ENCODE measurements around the gene TGFBR1. TPM values are rescaled to one million over a fixed set of nuclear protein-coding genes. Genes with fewer than 3 reads are reported as not detected.

The TGFBR1 gene
- total and polyA plus RNA-seq, 8 donors, result 34.6 to 74.1 (median 41.3) TPM

DNA sequence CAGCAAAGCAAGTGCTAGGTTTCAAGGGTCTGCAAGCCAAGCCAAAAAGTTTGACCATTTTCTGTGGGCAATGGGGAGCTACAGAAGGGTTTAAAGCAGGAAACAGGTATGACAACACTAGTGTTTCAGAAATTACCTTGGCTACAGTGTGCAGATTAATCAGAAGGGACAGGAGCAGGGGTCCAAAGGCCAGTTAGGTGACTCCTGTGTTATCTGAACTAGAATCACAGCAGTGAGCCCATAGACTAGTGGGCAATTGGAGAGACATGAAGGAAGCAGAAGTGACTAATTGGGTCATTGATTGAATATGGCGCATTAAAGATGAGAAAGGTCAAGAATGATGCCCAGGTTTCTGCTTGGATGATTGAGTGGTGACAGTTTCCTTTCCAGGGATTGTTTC, 41.4 kb upstream of the TGFBR1 start:
- intact Hi-C loops (cut with DNase I), result no loop called here
- Histone ChIP-seq H3K27ac (no peak overlapping the region), H3K4me3 (no peak overlapping the region), H3K9me3 (no peaks in the 10 kb centered on the region), H3K27me3 (no peaks in the 10 kb centered on the region), H3K36me3 (no peaks in the 10 kb centered on the region), H3K4me1 (peaks cover 0 to 20% of the 10 kb centered on the region in 2 donors)
- DNase-seq (no peak), ATAC-seq (no peak)
- TF ChIP-seq, protein P1, sequence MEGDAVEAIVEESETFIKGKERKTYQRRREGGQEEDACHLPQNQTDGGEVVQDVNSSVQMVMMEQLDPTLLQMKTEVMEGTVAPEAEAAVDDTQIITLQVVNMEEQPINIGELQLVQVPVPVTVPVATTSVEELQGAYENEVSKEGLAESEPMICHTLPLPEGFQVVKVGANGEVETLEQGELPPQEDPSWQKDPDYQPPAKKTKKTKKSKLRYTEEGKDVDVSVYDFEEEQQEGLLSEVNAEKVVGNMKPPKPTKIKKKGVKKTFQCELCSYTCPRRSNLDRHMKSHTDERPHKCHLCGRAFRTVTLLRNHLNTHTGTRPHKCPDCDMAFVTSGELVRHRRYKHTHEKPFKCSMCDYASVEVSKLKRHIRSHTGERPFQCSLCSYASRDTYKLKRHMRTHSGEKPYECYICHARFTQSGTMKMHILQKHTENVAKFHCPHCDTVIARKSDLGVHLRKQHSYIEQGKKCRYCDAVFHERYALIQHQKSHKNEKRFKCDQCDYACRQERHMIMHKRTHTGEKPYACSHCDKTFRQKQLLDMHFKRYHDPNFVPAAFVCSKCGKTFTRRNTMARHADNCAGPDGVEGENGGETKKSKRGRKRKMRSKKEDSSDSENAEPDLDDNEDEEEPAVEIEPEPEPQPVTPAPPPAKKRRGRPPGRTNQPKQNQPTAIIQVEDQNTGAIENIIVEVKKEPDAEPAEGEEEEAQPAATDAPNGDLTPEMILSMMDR (IDR thresholded peaks at IDR 0.05), result no peak

DNA sequence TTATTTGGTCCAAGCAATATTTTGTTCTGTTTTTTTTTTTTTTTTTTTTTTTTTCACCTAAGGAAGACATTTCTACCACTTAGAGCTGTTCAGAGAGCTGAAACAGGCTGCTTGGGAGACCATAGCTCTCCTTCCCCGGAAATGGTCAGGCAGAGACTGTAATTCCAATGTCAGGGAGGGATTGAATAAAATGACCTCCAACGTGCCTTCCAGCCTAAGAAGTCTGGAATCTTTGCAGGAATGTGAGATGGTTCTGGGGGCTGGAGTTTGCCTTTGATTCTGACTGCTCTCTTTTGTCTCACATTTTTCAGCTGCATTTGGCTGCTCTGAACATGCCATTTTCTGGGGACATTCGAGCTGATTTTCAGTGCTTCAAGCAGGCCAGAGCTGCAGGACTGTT, 38.3 kb upstream of the TGFBR1 start:
- DNase-seq, result no peak
- intact Hi-C loops (cut with DNase I), result no loop called here
- no peak overlapping the region for H3K4me3 ChIP-seq

GRCh38 chr9:99069075-99069474, 35.8 kb upstream of the TGFBR1 start:
- no peak overlapping the region for H3K4me3 ChIP-seq
- TF ChIP-seq, protein P1 (IDR thresholded peaks at IDR 0.05), result no peak

More for the DNA sequence above, 38.3 kb upstream of the TGFBR1 start:
- no peaks in the 10 kb centered on the region for H3K27me3 ChIP-seq
- ATAC-seq, result no peak
- no peaks in the 10 kb centered on the region for H3K4me1 ChIP-seq
- H3K27ac ChIP-seq, result no peak overlapping the region
- no peaks in the 10 kb centered on the region for H3K36me3 ChIP-seq
- TF ChIP-seq, protein P1 (IDR thresholded peaks at IDR 0.05), result no peak
- no peaks in the 10 kb centered on the region for H3K9me3 ChIP-seq

GRCh38 chr9:99069546-99069945, 35.4 kb upstream of the TGFBR1 start:
- H3K9me3 ChIP-seq, result no peaks in the 10 kb centered on the region
- intact Hi-C loops (cut with DNase I), result no loop called here
- H3K4me3 ChIP-seq, result no peak overlapping the region
- peak overlapping the region in 1 of 2 donors; percentile 15 for H3K27ac ChIP-seq
- DNase-seq (no peak), ATAC-seq (no peak)
- TF ChIP-seq, protein P1 (IDR thresholded peaks at IDR 0.05), result no peak
- no peaks in the 10 kb centered on the region for H3K27me3 ChIP-seq
- no peaks in the 10 kb centered on the region for H3K4me1 ChIP-seq
- H3K36me3 ChIP-seq, result no peaks in the 10 kb centered on the region

More at GRCh38 chr9:99069075-99069474, 35.8 kb upstream of the TGFBR1 start:
- intact Hi-C loops (cut with DNase I), result no loop called here
- H3K27ac ChIP-seq, result peak overlapping the region in 1 of 2 donors; percentile 15
- H3K4me1 ChIP-seq, result no peaks in the 10 kb centered on the region
- DNase-seq (no peak), ATAC-seq (no peak)
- H3K36me3 ChIP-seq, result no peaks in the 10 kb centered on the region
- no peaks in the 10 kb centered on the region for H3K27me3 ChIP-seq
- H3K9me3 ChIP-seq, result no peaks in the 10 kb centered on the region

GRCh38 chr9:99070681-99071080, 34.2 kb upstream of the TGFBR1 start:
- H3K36me3 ChIP-seq, result no peaks in the 10 kb centered on the region
- DNase-seq (no peak), ATAC-seq (no peak)
- intact Hi-C loops (cut with DNase I), result no loop called here
- H3K4me1 ChIP-seq, result no peaks in the 10 kb centered on the region
- H3K27ac ChIP-seq, result peak overlapping the region in 1 of 2 donors; percentile 43
- no peak overlapping the region for H3K4me3 ChIP-seq
- no peaks in the 10 kb centered on the region for H3K9me3 ChIP-seq
- no peaks in the 10 kb centered on the region for H3K27me3 ChIP-seq
- TF ChIP-seq, protein P1 (IDR thresholded peaks at IDR 0.05), result no peak
